ENCODE data around the gene MCCD1.
"Not testable (repeated sequence)": the region's sequence is repeated elsewhere in the genome, so short reads cannot be mapped to it uniquely, and the experiment has no call there.

DNA sequence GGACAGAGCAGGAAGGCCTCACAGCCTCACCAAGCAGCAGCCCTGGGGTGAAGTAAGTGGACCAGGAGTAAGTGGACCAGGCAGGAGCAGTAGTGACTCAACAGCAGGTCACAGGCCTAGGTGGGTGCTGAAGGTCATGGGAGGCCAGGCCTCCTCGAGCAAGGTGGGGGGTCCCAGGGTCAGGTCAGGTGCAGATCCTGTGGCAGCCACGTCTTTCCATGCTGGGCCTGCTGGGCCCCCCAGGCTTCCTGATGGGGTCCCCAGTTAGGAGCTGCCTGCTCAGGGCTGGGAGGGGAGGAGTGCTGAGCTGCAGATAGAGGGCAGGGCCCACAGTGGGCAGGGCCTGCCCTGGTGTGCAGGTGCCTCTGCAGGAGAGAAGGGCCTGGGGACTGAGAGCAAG is 19.7 kb upstream of the MCCD1 start:
- TF ChIP-seq POLR2A (IDR thresholded peaks at IDR 0.05; ENCODE audit: low read length); GATA1 (IDR thresholded peaks at IDR 0.05; ENCODE audit: low read depth, low read length): not testable (repeated sequence)

Data from erythroblast (primary cell).